K562 (cell line): ENCODE data around the gene CCDC106. TPM values are rescaled to one million over a fixed set of nuclear protein-coding genes. Genes with fewer than 3 reads are reported as not detected.

ENCODE experiments used
- ARID2 ChIP-seq: fragments of 450-650 bp; IDR thresholded peaks from 2 replicates; pipeline ENCODE4 v1.6.1; 2017; ENCODE audit warnings: antibody characterized with exemption, mild to moderate bottlenecking
- E2F6 ChIP-seq, 2 experiments: IDR thresholded peaks; 2 replicates each; pipeline ENCODE4 v1.6.1; 2011; ENCODE audit warnings: borderline replicate concordance in 1 of 2, control low read depth in 1 of 2, low read depth in 1 of 2, low read length in 1 of 2, mild to moderate bottlenecking in 1 of 2, mixed read lengths in 1 of 2, moderate library complexity in 1 of 2; ENCODE audit not compliant: insufficient read depth in 1 of 2, insufficient read length in 1 of 2, poor library complexity in 1 of 2, severe bottlenecking in 1 of 2; ENCODE audit errors: extremely low read depth in 1 of 2
- FOXO4 ChIP-seq: fragments of 450-650 bp; formaldehyde crosslinking; IDR thresholded peaks from 2 replicates; pipeline ENCODE4 v1.4.0; 2020; ENCODE audit warnings: mild to moderate bottlenecking, moderate library complexity
- NR2C1 ChIP-seq, 2 experiments: fragments of 450-650 bp; IDR thresholded peaks; 2 replicates each; pipeline ENCODE4 v1.6.1; 2017; ENCODE audit warnings: mild to moderate bottlenecking in 2 of 2, antibody characterized with exemption in 1 of 2, inconsistent platforms in 1 of 2, missing compliant biosample characterization in 1 of 2, missing genetic modification characterization in 1 of 2
- POLR3G ChIP-seq: IDR thresholded peaks from 2 replicates; pipeline ENCODE4 v1.6.1; 2011; ENCODE audit not compliant: insufficient read length, insufficient replicate concordance; ENCODE audit errors: extremely low read depth
- RBM22 ChIP-seq: fragments of 200-400 bp; formaldehyde crosslinking; IDR thresholded peaks from 2 replicates; pipeline ENCODE4 v1.6.1; 2018; ENCODE audit warnings: low read length, low read depth; ENCODE audit not compliant: poor library complexity, severe bottlenecking
- RBM25 ChIP-seq: fragments of 200-400 bp; formaldehyde crosslinking; IDR thresholded peaks from 2 replicates; pipeline ENCODE4 v1.6.1; 2018; ENCODE audit warnings: low read length, low read depth, moderate library complexity; ENCODE audit not compliant: severe bottlenecking
- TAF15 ChIP-seq: fragments of 200-400 bp; formaldehyde crosslinking; IDR thresholded peaks from 2 replicates; pipeline ENCODE4 v1.6.1; 2017; ENCODE audit warnings: mild to moderate bottlenecking, low read depth, low read length, moderate library complexity
- TCF15 ChIP-seq: fragments of 250-450 bp; sonication (Bioruptor Pico); IDR thresholded peaks from 2 replicates; pipeline ENCODE4 v1.8.0; 2022; ENCODE audit warnings: moderate library complexity, mild to moderate bottlenecking, inconsistent platforms
- THAP7 ChIP-seq: fragments of 250-450 bp; sonication (Bioruptor Pico); IDR thresholded peaks from 2 replicates; pipeline ENCODE4 v1.5.0; 2021
- ZNF395 ChIP-seq: fragments of 200-800 bp; sonication (Bioruptor generic); IDR thresholded peaks from 2 replicates; pipeline ENCODE4 v1.6.1; 2017; ENCODE audit warnings: missing genetic modification characterization, missing compliant biosample characterization
- ZNF408 ChIP-seq: fragments of 250-450 bp; sonication (Bioruptor Pico); IDR thresholded peaks from 2 replicates; pipeline ENCODE4 v1.4.0; 2020; ENCODE audit warnings: low read depth, mild to moderate bottlenecking, moderate library complexity
- polyA plus RNA-seq, 8 experiments: library from polyadenylated mRNA; depleted of rRNA in 4 of 8; stranded (reverse) in 5 of 8; unstranded in 3 of 8; fragments of >200 nt; fragmentation: Nextera tagmentation in 2 of 8; fragmentation: Illumina TruSeq in 1 of 8; extraction: Ambion mirVana in 2 of 8; extraction: Trizol in 1 of 8; gene quantifications; 2 replicates each; pipeline versions ENCODE4 v1.2.1 to v1.2.3, GENCODE V29; 2011 to 2014; ENCODE audit warnings: inconsistent platforms in 1 of 8, missing spikeins in 1 of 8
- total RNA-seq, 7 experiments: library from RNA; depleted of rRNA in 6 of 7; stranded (reverse); fragments of >200 nt in 6 of 7; fragmentation: Illumina TruSeq in 2 of 7; extraction: Trizol in 2 of 7; gene quantifications; 2 replicates each; pipeline versions ENCODE4 v1.2.1 to v1.2.3, GENCODE V29; 2011 to 2021; ENCODE audit warnings: low replicate concordance in 1 of 7
- TF ChIP-seq, protein P1 (sequence below), 2 experiments: fragments of 200-800 bp in 1 of 2; sonication (Bioruptor generic) in 1 of 2; sonication (generic) in 1 of 2; formaldehyde crosslinking in 1 of 2; IDR thresholded peaks in 1 of 2; conservative IDR thresholded peaks in 1 of 2; 2 replicates each; pipeline versions ENCODE4 v1.5.0 to v1.6.1; 2016 to 2020; ENCODE audit warnings: missing compliant biosample characterization in 1 of 2, missing genetic modification characterization in 1 of 2, missing genetic modification reagents in 1 of 2
- TF ChIP-seq, protein P2 (sequence below): sonication (generic); formaldehyde crosslinking; IDR thresholded peaks from 2 replicates; pipeline ENCODE4 v1.8.0; 2022; ENCODE audit warnings: missing genetic modification reagents, mild to moderate bottlenecking, borderline replicate concordance

The CCDC106 gene
- total and polyA plus RNA-seq, 9 of the 15 experiments (the other 6 are each of a cell fraction or from before 2014, with no cell fraction given): 0.10 to 27.5 (median 15.0) TPM; not detected in 1

- TF ChIP-seq ZNF395 (CRISPR knock-in tag) (no peak), RBM22 (no peak), ZNF408 (CRISPR knock-in tag) (no peak), THAP7 (no peak), TCF15 (CRISPR knock-in tag) (no peak), RBM25 (no peak), E2F6 (IDR thresholded peaks at IDR 0.05; ENCODE audit: borderline replicate concordance in 1 of 2, extremely low read depth in 1 of 2, insufficient read depth in 1 of 2, insufficient read length in 1 of 2, low read depth in 1 of 2, low read length in 1 of 2, poor library complexity in 1 of 2, severe bottlenecking in 1 of 2) (peak in 1 of 2 experiments; percentile 87), TAF15 (no peak), POLR3G (no peak), FOXO4 (CRISPR knock-in tag) (no peak), NR2C1 (IDR thresholded peaks at IDR 0.05) (no peak), NR2C1 (tag; IDR thresholded peaks at IDR 0.05) (no peak), ARID2 (no peak)
- TF ChIP-seq, protein P1, sequence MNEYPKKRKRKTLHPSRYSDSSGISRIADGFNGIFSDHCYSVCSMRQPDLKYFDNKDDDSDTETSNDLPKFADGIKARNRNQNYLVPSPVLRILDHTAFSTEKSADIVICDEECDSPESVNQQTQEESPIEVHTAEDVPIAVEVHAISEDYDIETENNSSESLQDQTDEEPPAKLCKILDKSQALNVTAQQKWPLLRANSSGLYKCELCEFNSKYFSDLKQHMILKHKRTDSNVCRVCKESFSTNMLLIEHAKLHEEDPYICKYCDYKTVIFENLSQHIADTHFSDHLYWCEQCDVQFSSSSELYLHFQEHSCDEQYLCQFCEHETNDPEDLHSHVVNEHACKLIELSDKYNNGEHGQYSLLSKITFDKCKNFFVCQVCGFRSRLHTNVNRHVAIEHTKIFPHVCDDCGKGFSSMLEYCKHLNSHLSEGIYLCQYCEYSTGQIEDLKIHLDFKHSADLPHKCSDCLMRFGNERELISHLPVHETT (CRISPR knock-in tag; conservative IDR thresholded peaks at IDR 0.05 in 1 of 2, IDR thresholded peaks at IDR 0.05 in 1 of 2): peak in 1 of 2 experiments; percentile 95; a peak in 2 of 4 replicates
- TF ChIP-seq, protein P2, sequence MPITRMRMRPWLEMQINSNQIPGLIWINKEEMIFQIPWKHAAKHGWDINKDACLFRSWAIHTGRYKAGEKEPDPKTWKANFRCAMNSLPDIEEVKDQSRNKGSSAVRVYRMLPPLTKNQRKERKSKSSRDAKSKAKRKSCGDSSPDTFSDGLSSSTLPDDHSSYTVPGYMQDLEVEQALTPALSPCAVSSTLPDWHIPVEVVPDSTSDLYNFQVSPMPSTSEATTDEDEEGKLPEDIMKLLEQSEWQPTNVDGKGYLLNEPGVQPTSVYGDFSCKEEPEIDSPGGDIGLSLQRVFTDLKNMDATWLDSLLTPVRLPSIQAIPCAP (CRISPR knock-in tag): no peak
These were observed 7.2 kb upstream of the CCDC106 start, which contains the start of gene ZNF580 (continued) for GRCh38 chr19:55640577-55641425.
